GM18867 (cell line): ENCODE results near the gene SIGLECL1.

Source experiments
- ATAC-seq: cut with Tn5 transposase; IDR thresholded peaks from one replicate; pipeline ENCODE4 v1.9.1; 2021; ENCODE audit warnings: mild to moderate bottlenecking, moderate library complexity; ENCODE audit not compliant: unreplicated experiment

The SIGLECL1 gene

DNA sequence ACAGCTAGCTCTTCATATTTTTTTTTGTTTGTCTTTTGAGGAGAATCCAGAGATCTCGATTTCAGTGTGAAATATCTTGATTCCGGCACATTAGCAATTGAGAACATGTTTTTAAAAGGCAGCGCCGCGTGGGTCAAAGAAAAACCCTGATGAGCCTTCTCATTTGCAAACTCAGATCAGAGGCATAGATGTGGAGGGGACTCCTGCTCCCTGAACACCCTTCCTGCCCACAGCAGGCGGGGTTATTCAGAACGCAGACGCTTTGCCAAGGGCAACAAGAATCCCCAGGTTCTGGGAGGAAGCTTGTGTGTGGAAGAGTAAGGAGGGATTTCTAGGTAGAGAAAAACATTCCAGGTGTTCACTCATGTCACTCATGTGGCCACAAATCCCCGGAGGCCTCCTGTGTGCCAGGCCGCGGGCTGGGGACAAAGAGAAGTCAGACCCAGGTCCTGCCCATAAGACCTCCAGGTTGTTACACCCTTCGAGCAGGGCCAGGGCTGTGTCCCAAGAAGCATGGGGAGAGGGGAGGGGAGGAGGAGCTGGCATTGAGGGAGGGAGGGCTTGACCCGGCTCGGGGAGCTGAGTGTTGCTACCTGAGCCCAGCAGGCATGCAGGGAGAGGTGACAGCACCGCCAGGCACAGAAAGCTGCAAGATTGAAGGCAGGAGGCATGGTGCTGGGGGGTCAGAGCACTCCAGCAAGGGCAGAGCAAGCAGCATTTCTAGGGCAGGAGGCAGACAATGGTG, 44.7 kb downstream of the SIGLECL1 start:
- no peak for ATAC-seq

DNA sequence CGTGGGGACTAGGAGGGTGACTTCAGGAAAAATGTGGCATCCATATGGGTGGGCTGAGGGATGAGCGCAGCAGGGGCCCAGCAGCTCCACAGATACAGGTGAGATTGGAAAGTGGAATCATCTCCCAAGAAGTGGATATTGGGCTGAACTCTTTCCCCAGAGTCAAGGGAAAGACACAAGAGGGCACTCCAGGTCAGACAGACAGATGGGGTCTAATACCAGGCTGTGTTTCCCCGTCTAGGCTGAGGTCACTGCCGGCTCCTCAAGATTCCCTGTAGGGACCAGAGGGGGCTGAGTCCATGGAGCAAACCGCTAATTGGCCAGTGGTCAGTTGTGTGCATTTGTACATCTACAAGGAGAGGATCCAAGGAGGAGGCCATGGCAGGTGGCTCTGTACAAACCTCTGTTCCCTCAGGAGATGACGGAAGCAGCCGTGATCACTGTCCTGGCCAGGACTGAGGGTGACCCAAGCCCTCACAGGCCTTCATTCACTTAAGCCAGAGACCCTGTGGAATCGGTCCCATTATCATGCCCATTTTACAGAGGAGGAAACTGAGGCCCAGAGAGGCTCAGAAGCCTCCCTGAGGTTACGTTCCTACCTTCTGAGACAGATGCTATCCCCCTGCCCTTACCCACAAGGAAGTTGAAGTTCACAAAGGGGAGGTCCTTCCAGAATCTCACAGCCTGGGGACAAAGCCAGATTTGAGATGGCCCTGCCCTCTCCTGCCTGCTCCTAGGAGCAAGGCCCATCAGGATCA, 45.6 kb downstream of the SIGLECL1 start:
- no peak for ATAC-seq

DNA sequence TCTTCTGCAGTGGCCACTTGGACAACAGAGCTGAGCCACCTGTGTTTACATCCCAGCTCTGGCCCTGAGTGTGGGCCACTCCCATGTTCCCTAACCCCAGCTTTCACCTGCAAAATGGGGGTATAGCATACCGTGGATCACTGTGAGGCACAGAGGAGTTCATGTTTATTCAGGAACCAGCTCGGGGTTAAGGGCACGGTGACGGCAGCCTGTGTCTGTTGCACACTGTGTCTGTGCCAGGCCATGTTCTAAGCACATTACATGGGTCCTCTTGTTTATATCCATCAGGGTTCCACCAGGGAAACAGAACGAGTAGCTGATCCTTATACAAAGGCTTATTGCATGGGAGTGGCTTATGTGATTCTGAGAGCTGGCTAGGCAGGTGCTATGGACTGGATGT, 46.5 kb downstream of the SIGLECL1 start:
- ATAC-seq, result no peak

DNA sequence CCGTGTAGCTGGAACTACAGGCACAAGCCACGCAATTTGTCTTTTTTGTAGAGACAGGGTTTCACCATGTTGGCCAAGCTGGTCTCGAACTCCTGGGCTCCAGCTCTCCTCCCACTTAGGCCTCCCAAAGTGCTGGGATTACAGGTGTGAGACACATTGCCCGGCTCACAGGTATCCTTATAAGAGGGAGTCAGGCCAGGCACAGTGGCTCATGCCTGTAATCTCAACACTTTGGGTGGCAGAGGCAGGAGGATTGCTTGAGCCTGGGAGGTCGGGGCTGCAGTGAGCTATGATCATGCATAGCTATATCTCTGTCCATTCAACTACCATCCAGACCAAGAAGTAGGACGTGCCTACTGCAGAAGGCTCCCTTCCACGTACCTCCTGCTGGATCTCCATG, 50.4 kb downstream of the SIGLECL1 start:
- no peak for ATAC-seq

DNA sequence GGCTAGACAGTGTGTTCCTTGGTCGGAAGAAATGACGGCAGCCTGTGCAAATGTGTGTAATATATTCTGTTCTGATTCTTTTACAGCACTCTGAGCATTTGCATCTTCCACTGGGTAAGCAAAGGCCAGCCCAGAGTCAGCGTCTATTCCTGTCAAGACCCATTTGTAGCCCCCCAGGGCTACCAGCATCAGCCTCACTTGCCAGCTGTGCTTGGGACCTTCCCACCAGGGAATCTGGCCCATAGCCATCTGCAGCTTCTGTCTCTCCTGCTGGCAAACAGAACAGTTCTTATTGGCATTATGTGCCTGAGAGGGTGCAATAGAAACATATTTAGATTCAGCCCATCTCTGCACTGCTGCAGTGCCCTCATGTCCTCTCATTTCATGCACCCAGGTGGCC, 54.6 kb downstream of the SIGLECL1 start:
- ATAC-seq, result no peak

DNA sequence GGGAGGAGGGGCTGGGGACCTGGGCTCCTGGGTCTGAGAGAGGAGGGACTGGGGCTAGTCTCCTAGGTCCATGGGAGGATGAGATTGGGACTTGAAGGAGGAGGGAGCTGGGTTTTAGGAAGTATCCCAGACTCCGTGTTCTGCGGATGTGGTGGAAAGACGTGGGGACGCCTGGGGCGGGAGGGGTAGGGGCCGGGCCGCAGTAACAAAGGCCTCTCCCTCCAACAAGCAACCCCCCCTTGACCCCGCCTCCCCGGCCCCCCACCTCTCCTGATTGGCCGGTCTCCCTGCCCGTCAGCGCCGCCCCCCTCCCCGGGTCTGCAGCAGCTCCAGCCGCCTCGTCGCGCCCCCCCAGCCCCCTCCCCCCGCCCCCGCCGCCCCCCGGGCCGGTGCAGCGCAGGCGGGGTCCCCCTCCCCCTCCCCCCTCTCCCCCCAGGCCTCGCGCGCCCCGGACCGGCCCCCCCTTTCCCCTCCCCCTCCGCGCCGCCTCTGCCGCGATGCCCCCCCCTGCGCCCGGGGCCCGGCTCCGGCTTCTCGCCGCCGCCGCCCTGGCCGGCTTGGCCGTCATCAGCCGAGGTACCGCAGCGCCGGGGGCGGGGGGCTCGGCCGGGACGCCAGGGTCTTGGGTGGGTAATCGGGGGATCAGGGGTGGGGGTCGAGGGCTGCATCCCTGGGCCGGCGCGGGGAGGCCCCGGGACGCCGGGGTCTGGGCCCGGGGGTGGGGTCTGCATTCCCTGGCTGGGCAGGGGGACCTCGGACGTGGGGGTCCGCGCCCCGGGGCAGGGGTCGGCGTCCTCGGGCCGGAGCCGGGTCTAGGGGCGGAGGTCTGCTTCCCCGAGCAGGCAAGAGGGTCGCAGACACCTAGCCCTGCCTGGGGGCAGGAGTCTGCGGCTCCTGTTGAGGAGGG, 60.7 kb downstream of the SIGLECL1 start, which contains the start of gene IGLON5:
TSS of gene IGLON5 (plus strand) at position 294 of the 907 bp plus-strand sequence. CDS start at position 498, 204 bp downstream.
- ATAC-seq, result no peak

DNA sequence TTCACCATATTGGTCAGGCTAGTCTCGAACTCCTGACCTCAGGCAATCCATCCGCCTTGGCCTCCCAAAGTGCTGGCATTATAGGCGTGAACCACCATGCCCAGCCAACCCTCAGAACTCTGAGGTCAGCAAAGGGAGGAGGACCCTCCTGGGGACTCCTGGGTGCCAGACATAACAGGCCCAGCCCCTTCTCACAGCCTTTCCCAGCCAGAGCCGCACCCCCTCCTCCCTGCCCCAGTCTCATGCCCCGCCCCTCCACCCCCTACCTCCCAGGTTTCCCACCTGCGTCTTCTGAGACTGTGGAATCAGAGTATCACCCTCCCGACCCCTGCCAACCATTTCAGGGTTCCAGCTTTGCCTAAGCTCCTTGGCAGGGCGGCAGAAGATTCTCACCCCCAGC, 65.8 kb downstream of the SIGLECL1 start:
- no peak for ATAC-seq

DNA sequence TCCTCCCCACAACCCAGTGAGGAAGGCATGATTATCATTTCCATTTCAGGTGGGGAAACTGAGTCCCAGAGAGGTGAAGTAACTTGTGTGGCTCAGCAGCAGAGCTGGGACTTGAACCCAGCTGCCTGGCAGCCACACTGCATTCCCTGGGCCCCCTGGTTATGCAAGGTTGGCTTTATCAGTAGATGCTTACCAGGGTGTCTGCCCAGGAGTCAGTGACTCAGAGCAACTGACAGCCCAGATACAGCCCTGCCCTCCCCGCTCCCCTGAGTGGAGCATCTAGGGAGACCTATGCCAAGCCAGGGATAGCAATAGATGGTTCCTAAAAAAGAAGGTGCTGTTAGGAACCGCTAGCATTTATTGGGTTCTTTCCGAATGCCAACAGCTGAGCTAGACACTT, 66.5 kb downstream of the SIGLECL1 start:
- no peak for ATAC-seq

DNA sequence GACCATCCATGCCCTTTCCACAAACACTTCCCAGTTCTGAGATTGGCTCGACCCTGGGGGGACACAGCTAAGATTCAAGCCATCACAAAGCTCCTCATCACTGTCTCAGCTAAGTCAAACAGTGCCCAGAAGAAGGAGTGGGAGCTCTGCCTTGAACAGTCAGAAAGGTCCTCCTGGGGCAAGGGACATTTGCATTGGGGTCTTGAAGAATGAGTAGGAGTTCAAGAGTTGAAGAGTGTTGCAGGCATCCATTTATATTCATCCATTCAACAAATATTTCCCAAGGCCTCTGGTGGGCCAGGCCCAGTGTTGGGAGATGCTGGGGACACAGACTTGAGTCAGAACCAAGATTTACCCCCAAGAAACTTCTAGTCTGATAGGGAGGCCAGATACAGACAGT, 67.1 kb downstream of the SIGLECL1 start:
- no peak for ATAC-seq
